ENCODE measurements around the gene CDH4. TPM values are rescaled to one million over a fixed set of nuclear protein-coding genes. Genes with fewer than 3 reads are reported as not detected.

CDH4 gene
- total and polyA plus RNA-seq, 9 of the 15 experiments (the other 6 are each of a cell fraction or from before 2014, with no cell fraction given): 0.04 TPM; not detected in 8

- TF ChIP-seq FOXM1 (IDR thresholded peaks at IDR 0.05; ENCODE audit: low read depth) (no peak), FOXM1 (CRISPR knock-in tag; IDR thresholded peaks at IDR 0.05; ENCODE audit: low read depth) (no peak)
These were observed 253.4 kb downstream of the CDH4 start (continued) for GRCh38 chr20:61505508-61505907.

GRCh38 chr20:61507778-61508177 lies 255.7 kb downstream of the CDH4 start:
- Histone ChIP-seq H3K36me3 (ENCODE audit: control insufficient read depth, insufficient read depth, low read length) (no peaks in the 10 kb centered on the region), H2AFZ (ENCODE audit: low read depth, low read length) (no peak overlapping the region), H3K9me3 (replicated peaks; ENCODE audit: control insufficient read depth, insufficient read depth, low read depth, low read length) (no peaks in the 10 kb centered on the region), H4K20me1 (replicated peaks; ENCODE audit: control insufficient read depth, insufficient read depth, low read length) (no peaks in the 10 kb centered on the region; the same call in 1 of the 2 replicates), H3K27ac (ENCODE audit: extremely low read depth, low read depth, low read length) (no peak overlapping the region), H3K4me1 (replicated peaks in 1 of 2; ENCODE audit: control insufficient read depth in 2 of 2, insufficient read depth in 2 of 2, low read length in 2 of 2) (no peaks in the 10 kb centered on the region), H3K4me3 (no peak overlapping the region), H3K4me2 (ENCODE audit: insufficient read depth, low read length) (no peak overlapping the region), H3K9me1 (ENCODE audit: control insufficient read depth, insufficient read depth, low read length) (no peaks in the 10 kb centered on the region), H3K79me2 (ENCODE audit: control insufficient read depth, insufficient read depth, low read length) (no peaks in the 10 kb centered on the region), H3K9ac (ENCODE audit: insufficient read depth in 1 of 2, low read depth in 2 of 2, low read length in 2 of 2) (no peak overlapping the region), H3K27me3 (ENCODE audit: control insufficient read depth in 2 of 2, insufficient read depth in 2 of 2, low read length in 2 of 2) (peaks cover 48 to 78% of the 10 kb centered on the region in 2 experiments)
- intact Hi-C loops (cut with micrococcal nuclease) (no loop called here), in situ Hi-C loops (cut with MboI) (no loop called here)
- ATAC-seq (no peak), FAIRE-seq (no peak), DNase-seq (ENCODE audit: extremely low read depth in 1 of 4, low spot score in 3 of 4) (no peak)
- BruUV-seq (replicated peaks): no TSS peak
- POLR2A ChIA-PET: no interaction called here
- CTCF ChIA-PET (ENCODE audit: low intra/inter-chr PET ratio): no interaction called here
- WGBS (ENCODE audit: insufficient coverage, low coverage, missing lambda C conversion rate): 9% methylated on average over 11 of the region's 11 CpGs
- no peak for TF ChIP-seq POLR2A (conservative IDR thresholded peaks at IDR 0.05)
- TF ChIP-seq, protein P1, sequence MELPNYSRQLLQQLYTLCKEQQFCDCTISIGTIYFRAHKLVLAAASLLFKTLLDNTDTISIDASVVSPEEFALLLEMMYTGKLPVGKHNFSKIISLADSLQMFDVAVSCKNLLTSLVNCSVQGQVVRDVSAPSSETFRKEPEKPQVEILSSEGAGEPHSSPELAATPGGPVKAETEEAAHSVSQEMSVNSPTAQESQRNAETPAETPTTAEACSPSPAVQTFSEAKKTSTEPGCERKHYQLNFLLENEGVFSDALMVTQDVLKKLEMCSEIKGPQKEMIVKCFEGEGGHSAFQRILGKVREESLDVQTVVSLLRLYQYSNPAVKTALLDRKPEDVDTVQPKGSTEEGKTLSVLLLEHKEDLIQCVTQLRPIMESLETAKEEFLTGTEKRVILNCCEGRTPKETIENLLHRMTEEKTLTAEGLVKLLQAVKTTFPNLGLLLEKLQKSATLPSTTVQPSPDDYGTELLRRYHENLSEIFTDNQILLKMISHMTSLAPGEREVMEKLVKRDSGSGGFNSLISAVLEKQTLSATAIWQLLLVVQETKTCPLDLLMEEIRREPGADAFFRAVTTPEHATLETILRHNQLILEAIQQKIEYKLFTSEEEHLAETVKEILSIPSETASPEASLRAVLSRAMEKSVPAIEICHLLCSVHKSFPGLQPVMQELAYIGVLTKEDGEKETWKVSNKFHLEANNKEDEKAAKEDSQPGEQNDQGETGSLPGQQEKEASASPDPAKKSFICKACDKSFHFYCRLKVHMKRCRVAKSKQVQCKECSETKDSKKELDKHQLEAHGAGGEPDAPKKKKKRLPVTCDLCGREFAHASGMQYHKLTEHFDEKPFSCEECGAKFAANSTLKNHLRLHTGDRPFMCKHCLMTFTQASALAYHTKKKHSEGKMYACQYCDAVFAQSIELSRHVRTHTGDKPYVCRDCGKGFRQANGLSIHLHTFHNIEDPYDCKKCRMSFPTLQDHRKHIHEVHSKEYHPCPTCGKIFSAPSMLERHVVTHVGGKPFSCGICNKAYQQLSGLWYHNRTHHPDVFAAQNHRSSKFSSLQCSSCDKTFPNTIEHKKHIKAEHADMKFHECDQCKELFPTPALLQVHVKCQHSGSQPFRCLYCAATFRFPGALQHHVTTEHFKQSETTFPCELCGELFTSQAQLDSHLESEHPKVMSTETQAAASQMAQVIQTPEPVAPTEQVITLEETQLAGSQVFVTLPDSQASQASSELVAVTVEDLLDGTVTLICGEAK (IDR thresholded peaks at IDR 0.05): no peak
- TF ChIP-seq, protein P1 (CRISPR knock-in tag; IDR thresholded peaks at IDR 0.05): no peak
